Purkinje cell (primary cell): ENCODE results near the gene LRTM2. TPM values are rescaled to one million over a fixed set of nuclear protein-coding genes. Genes with fewer than 3 reads are reported as not detected.

Experiments used
- polyA plus RNA-seq: library from polyadenylated mRNA; unstranded; fragments of >200 nt; fragmentation: Nextera tagmentation; gene quantifications from 2 replicates; pipeline ENCODE4 v1.2.1, GENCODE V29; 2014

Gene LRTM2
- 0.08 TPM in 1 of 2 replicates, not detected in the other for polyA plus RNA-seq

GRCh38 chr12:1820191-1820895 is at the start of gene LRTM2:
TSS of gene LRTM2 (plus strand) at chr12:1820565. CDS start at chr12:1828149, 7,584 bp downstream.

Other genes starting within 250 kb of the LRTM2 start
- 6.5 and 12.8 TPM in 2 replicates for gene FBXL14, start 226.0 kb upstream of the LRTM2 start, polyA plus RNA-seq
- gene WNT5B, start 191.3 kb upstream of the LRTM2 start, polyA plus RNA-seq = not detected in 2 replicates
- 18.8 and 21.1 TPM in 2 replicates for gene ADIPOR2, start 129.5 kb upstream of the LRTM2 start, polyA plus RNA-seq
- gene CACNA2D4, start 98.1 kb downstream of the LRTM2 start, polyA plus RNA-seq = not detected in 2 replicates
- 5.1 and 9.1 TPM in 2 replicates for gene DCP1B, start 183.9 kb downstream of the LRTM2 start, polyA plus RNA-seq
- gene CACNA1C, start 232.4 kb downstream of the LRTM2 start, polyA plus RNA-seq = 0.39 and 1.1 TPM in 2 replicates